Stomach smooth muscle (tissue), 2 donors: Measurements from ENCODE around the gene LRRC8C.
"Not testable (repeated sequence)": the region's sequence is repeated elsewhere in the genome, so short reads cannot be mapped to it uniquely, and the experiment has no call there.

Experiments
- H3K27ac ChIP-seq: one replicate; pipeline ENCODE4 v1.7.0; 2013; ENCODE audit warnings: mild to moderate bottlenecking, low read length, inconsistent platforms
- H3K27me3 ChIP-seq, 2 donors: one replicate each; pipeline ENCODE4 v1.7.0; 2013; ENCODE audit warnings: low read length in 2 of 2; ENCODE audit not compliant: insufficient read depth in 2 of 2, control insufficient read depth in 1 of 2
- H3K36me3 ChIP-seq, 2 donors: one replicate each; pipeline ENCODE4 v1.7.0; 2013; ENCODE audit warnings: low read length in 2 of 2; ENCODE audit not compliant: control insufficient read depth in 2 of 2, insufficient read depth in 2 of 2
- H3K4me1 ChIP-seq: one replicate; pipeline ENCODE4 v1.7.0; 2013; ENCODE audit warnings: low read length; ENCODE audit not compliant: control insufficient read depth, insufficient read depth
- H3K4me3 ChIP-seq, 2 donors: one replicate each; pipeline ENCODE4 v1.7.0; 2013; ENCODE audit warnings: low read length in 2 of 2
- H3K9ac ChIP-seq, 2 donors: one replicate each; pipeline ENCODE4 v1.7.0; 2013; ENCODE audit warnings: low read length in 2 of 2, mild to moderate bottlenecking in 1 of 2
- H3K9me3 ChIP-seq, 2 donors: one replicate each; pipeline ENCODE4 v1.7.0; 2013; ENCODE audit warnings: low read length in 2 of 2; ENCODE audit not compliant: control insufficient read depth in 2 of 2
- donor health status: healthy.
- donor health status: Pancreatic carcinoma.

Gene LRRC8C

GRCh38 chr1:89624314-89624713 is 8.6 kb upstream of the LRRC8C start:
- H3K4me3 ChIP-seq: no peak overlapping the region
- H3K36me3 ChIP-seq: no peaks in the 10 kb centered on the region
- H3K4me1 ChIP-seq: no peaks in the 10 kb centered on the region
- no peaks in the 10 kb centered on the region for H3K27me3 ChIP-seq
- H3K27ac ChIP-seq: no peak overlapping the region
- no peak overlapping the region for H3K9ac ChIP-seq
- H3K9me3 ChIP-seq: no peaks in the 10 kb centered on the region

GRCh38 chr1:89624715-89625323 is 8.1 kb upstream of the LRRC8C start:
- Histone ChIP-seq H3K4me3 (no peak overlapping the region), H3K27ac (no peak overlapping the region), H3K36me3 (no peaks in the 10 kb centered on the region), H3K27me3 (no peaks in the 10 kb centered on the region), H3K9me3 (no peaks in the 10 kb centered on the region), H3K9ac (no peak overlapping the region), H3K4me1 (no peaks in the 10 kb centered on the region)

GRCh38 chr1:89627596-89627962 is 5.3 kb upstream of the LRRC8C start:
- H3K4me1 ChIP-seq: peaks cover 5% of the 10 kb centered on the region
- no peak overlapping the region for H3K27ac ChIP-seq
- H3K9me3 ChIP-seq: no peaks in the 10 kb centered on the region
- H3K4me3 ChIP-seq: no peak overlapping the region
- no peaks in the 10 kb centered on the region for H3K27me3 ChIP-seq
- H3K36me3 ChIP-seq: no peaks in the 10 kb centered on the region
- no peak overlapping the region for H3K9ac ChIP-seq

GRCh38 chr1:89629146-89629545 is 3.8 kb upstream of the LRRC8C start:
- Histone ChIP-seq H3K36me3 (no peaks in the 10 kb centered on the region), H3K27me3 (no peaks in the 10 kb centered on the region), H3K4me3 (no peak overlapping the region), H3K27ac (no peak overlapping the region), H3K9me3 (no peaks in the 10 kb centered on the region), H3K4me1 (peaks cover 5% of the 10 kb centered on the region), H3K9ac (no peak overlapping the region)

- H3K4me3 ChIP-seq, H3K27me3 ChIP-seq, H3K4me1 ChIP-seq, H3K36me3 ChIP-seq, H3K9ac ChIP-seq, H3K27ac ChIP-seq, H3K9me3 ChIP-seq: not testable (repeated sequence)
Observed at GRCh38 chr1:89629600-89629999, 3.3 kb upstream of the LRRC8C start.

GRCh38 chr1:89630048-89630447 is 2.9 kb upstream of the LRRC8C start:
- Histone ChIP-seq H3K27me3 (no peaks in the 10 kb centered on the region), H3K9ac (no peak overlapping the region), H3K4me3 (no peak overlapping the region), H3K4me1 (peaks cover 7% of the 10 kb centered on the region), H3K36me3 (no peaks in the 10 kb centered on the region), H3K27ac (no peak overlapping the region), H3K9me3 (no peaks in the 10 kb centered on the region)

- Histone ChIP-seq H3K27me3 (no peaks in the 10 kb centered on the region), H3K9me3 (no peaks in the 10 kb centered on the region), H3K4me1 (peaks cover 7% of the 10 kb centered on the region), H3K27ac (peak overlapping the region; percentile 62), H3K4me3 (peak overlapping the region; percentile 70 to 88), H3K36me3 (no peaks in the 10 kb centered on the region), H3K9ac (peak overlapping the region; percentile 68 to 76)
Observed at GRCh38 chr1:89631816-89632656, 884 bp upstream of the LRRC8C start.

GRCh38 chr1:89633248-89633799 is 404 bp downstream of the LRRC8C start:
- Histone ChIP-seq H3K9me3 (no peaks in the 10 kb centered on the region), H3K4me3 (peak overlapping the region; percentile 87 to 88), H3K4me1 (peaks cover 7% of the 10 kb centered on the region), H3K27me3 (no peaks in the 10 kb centered on the region), H3K27ac (peak overlapping the region; percentile 49), H3K36me3 (no peaks in the 10 kb centered on the region), H3K9ac (peak overlapping the region; percentile 65 to 66)

GRCh38 chr1:89633800-89634625 is 1.1 kb downstream of the LRRC8C start:
- peak overlapping the region; percentile 65 to 66 for H3K9ac ChIP-seq
- peaks cover 7% of the 10 kb centered on the region for H3K4me1 ChIP-seq
- H3K27ac ChIP-seq: no peak overlapping the region

More at GRCh38 chr1:89633800-89634625, 1.1 kb downstream of the LRRC8C start:
- H3K36me3 ChIP-seq: no peaks in the 10 kb centered on the region
- H3K4me3 ChIP-seq: peak overlapping the region; percentile 87 to 88
- no peaks in the 10 kb centered on the region for H3K27me3 ChIP-seq
- no peaks in the 10 kb centered on the region for H3K9me3 ChIP-seq
